Testis (tissue), 3 donors: ENCODE measurements around the gene DTX3. TPM values are rescaled to one million over a fixed set of nuclear protein-coding genes. Genes with fewer than 3 reads are reported as not detected.

Experiments used
- DNase-seq: peaks from one replicate; pipeline ENCODE4 v3.0.0-alpha.2; 2019
- H3K27ac ChIP-seq, 2 donors: fragments of 200-600 bp; sonication (generic); one replicate each; pipeline ENCODE4 v1.5.1; 2019
- H3K27me3 ChIP-seq: fragments of 200-600 bp; sonication (generic); one replicate; pipeline ENCODE4 v1.5.1; 2019
- H3K36me3 ChIP-seq: fragments of 200-600 bp; sonication (generic); one replicate; pipeline ENCODE4 v1.5.1; 2017; ENCODE audit warnings: low read depth; ENCODE audit errors: missing control alignments
- H3K4me1 ChIP-seq: fragments of 200-600 bp; sonication (generic); one replicate; pipeline ENCODE4 v1.5.1; 2019
- H3K4me3 ChIP-seq, 2 donors: fragments of 200-600 bp; sonication (generic); one replicate each; pipeline ENCODE4 v1.5.1; 2017 to 2019
- H3K9me3 ChIP-seq: fragments of 200-600 bp; sonication (generic); one replicate; pipeline ENCODE4 v1.5.1; 2017
- CTCF ChIP-seq, 3 experiments: fragments of 450-650 bp in 2 of 3; fragments of 200-600 bp in 1 of 3; sonication (generic) in 1 of 3; IDR thresholded peaks; one replicate each; pipeline ENCODE4 v1.5.1; 2016 to 2019; ENCODE audit warnings: antibody characterized with exemption in 3 of 3, mild to moderate bottlenecking in 2 of 3, moderate library complexity in 1 of 3
- POLR2A ChIP-seq: fragments of 450-650 bp; IDR thresholded peaks from one replicate; pipeline ENCODE4 v1.6.1; 2017; ENCODE audit warnings: antibody characterized with exemption, mild to moderate bottlenecking, moderate library complexity
- WGBS, 2 donors: methylation state at CpG; one replicate each; pipeline ENCODE4 v1.1.5; 2018; 5-methylcytosine and 5-hydroxymethylcytosine counted together
- intact Hi-C: fragments of 100-400 bp; cut with DNase I; formaldehyde crosslinking; loops from one replicate; pipeline ENCODE4 v1.15.1; 2023; ENCODE audit warnings: low total_unique reads
- polyA plus RNA-seq: library from polyadenylated mRNA; stranded (reverse); fragments of 350-450 nt; fragmentation: Illumina TruSeq; extraction: RNeasy Lipid Tissue Mini Kit (QIAGEN cat#74804); gene quantifications from one replicate; pipeline ENCODE4 v1.2.3, GENCODE V29; 2014; ENCODE audit warnings: low read depth, low replicate concordance; ENCODE audit not compliant: insufficient read depth
- total RNA-seq, 2 donors: library from RNA; depleted of rRNA; stranded (reverse); fragments of >200 nt; gene quantifications; one replicate each; pipeline ENCODE4 v1.2.3, GENCODE V29; 2016

Gene DTX3
- total and polyA plus RNA-seq, 3 donors from 2014 or later, result 37.9 to 60.4 (median 45.0) TPM

GRCh38 chr12:57612711-57613426 is 8.2 kb downstream of the DTX3 start:
- intact Hi-C loops, result no loop called here
- 80 to 85% methylated on average over 7 to 10 of the region's 10 CpGs for WGBS, 2 donors
- TF ChIP-seq POLR2A (no peak), CTCF (IDR thresholded peaks at IDR 0.05) (no peak)
- Histone ChIP-seq H3K4me1 (peaks cover 10% of the 10 kb centered on the region), H3K27ac (no peak overlapping the region), H3K27me3 (no peaks in the 10 kb centered on the region), H3K4me3 (no peak overlapping the region), H3K9me3 (no peaks in the 10 kb centered on the region), H3K36me3 (no peaks in the 10 kb centered on the region)
- no peak for DNase-seq

- Histone ChIP-seq H3K36me3 (no peaks in the 10 kb centered on the region), H3K4me1 (peaks cover 10% of the 10 kb centered on the region), H3K27ac (no peak overlapping the region), H3K4me3 (no peak overlapping the region), H3K9me3 (no peaks in the 10 kb centered on the region), H3K27me3 (no peaks in the 10 kb centered on the region)
- TF ChIP-seq POLR2A, result no peak
- no peak for TF ChIP-seq CTCF (IDR thresholded peaks at IDR 0.05)
- intact Hi-C loops, result no loop called here
- 63 to 69% methylated on average over 10 of the region's 10 CpGs for WGBS, 2 donors
- DNase-seq, result no peak
These were observed 8.9 kb downstream of the DTX3 start for GRCh38 chr12:57613427-57614109.

- Histone ChIP-seq H3K27me3 (no peaks in the 10 kb centered on the region), H3K4me3 (no peak overlapping the region), H3K27ac (no peak overlapping the region), H3K4me1 (peaks cover 6% of the 10 kb centered on the region), H3K36me3 (no peaks in the 10 kb centered on the region), H3K9me3 (no peaks in the 10 kb centered on the region)
- DNase-seq, result peak; percentile 60
- intact Hi-C loops, result no loop called here
- 37 to 61% methylated on average over 10 to 14 of the region's 14 CpGs for WGBS, 2 donors
- TF ChIP-seq CTCF (IDR thresholded peaks at IDR 0.05), result no peak
These were observed 9.7 kb downstream of the DTX3 start for GRCh38 chr12:57614178-57614947.

- DNase-seq, result no peak
- intact Hi-C loops, result no loop called here
- Histone ChIP-seq H3K27me3 (no peaks in the 10 kb centered on the region), H3K36me3 (no peaks in the 10 kb centered on the region), H3K4me3 (no peak overlapping the region), H3K27ac (no peak overlapping the region), H3K9me3 (no peaks in the 10 kb centered on the region), H3K4me1 (peaks cover 10% of the 10 kb centered on the region)
- TF ChIP-seq CTCF (IDR thresholded peaks at IDR 0.05) (no peak), POLR2A (no peak)
- 80 to 84% methylated on average over 11 of the region's 11 CpGs for WGBS, 2 donors
These were observed 10.4 kb downstream of the DTX3 start for GRCh38 chr12:57614948-57615500.
